ENCODE measurements around the gene FCGR2B. TPM values are rescaled to one million over a fixed set of nuclear protein-coding genes. Genes with fewer than 3 reads are reported as not detected.

FCGR2B gene
- polyA plus RNA-seq, 1 experiment, result not detected

- ChIA-PET CTCF (interaction anchor here (0.6 to 5.9 kb wide), 6 partner anchors 12 to 311 kb away, joined by 3 to 92 read pairs (median 4); partner anchors contain the start of genes DUSP12 and FCRLA), POLR2A (interaction anchor here (0.6 to 2.1 kb wide), 3 partner anchors 10 to 79 kb away, joined by 4 to 20 read pairs (median 5); partner anchors contain the start of gene DUSP12)
- peak; percentile 8; the same call in 1 of the 2 replicates for TF ChIP-seq CTCF (IDR thresholded peaks at IDR 0.05; ENCODE audit: low read depth, low read length)
- no peaks in the 10 kb centered on the region for H3K27me3 ChIP-seq (ENCODE audit: control insufficient read depth, insufficient read depth, low read length)
- no peaks in the 10 kb centered on the region for H3K9me3 ChIP-seq (ENCODE audit: control insufficient read depth, insufficient read depth, low read length)
- peak; percentile 69 for DNase-seq (ENCODE audit: low read depth, low spot score)
- peak overlapping the region; percentile 84 for H3K4me3 ChIP-seq (ENCODE audit: low read depth, low read length)
- H3K27ac ChIP-seq (ENCODE audit: low read depth, low read length), result peak overlapping the region; percentile 97
Measured at GRCh38 chr1:161726473-161727255, 63.7 kb downstream of the FCGR2B start.

- no peaks in the 10 kb centered on the region for H3K27me3 ChIP-seq (ENCODE audit: control insufficient read depth, insufficient read depth, low read length)
- peak; percentile 74 for DNase-seq (ENCODE audit: low read depth, low spot score)
- CTCF ChIA-PET, result interaction anchor here (1.0 to 5.9 kb wide), 5 partner anchors 12 to 310 kb away, joined by 3 to 92 read pairs (median 5); partner anchors contain the start of genes DUSP12 and FCRLA
- peak overlapping the region; percentile 84 for H3K4me3 ChIP-seq (ENCODE audit: low read depth, low read length)
- H3K9me3 ChIP-seq (ENCODE audit: control insufficient read depth, insufficient read depth, low read length), result no peaks in the 10 kb centered on the region
- POLR2A ChIA-PET, result interaction anchor here (2.1 kb wide), 1 partner anchor 22 kb away, joined by 20 read pairs; the partner anchor contains the start of gene DUSP12
- peak overlapping the region; percentile 97 for H3K27ac ChIP-seq (ENCODE audit: low read depth, low read length)
- no peak for TF ChIP-seq CTCF (IDR thresholded peaks at IDR 0.05; ENCODE audit: low read depth, low read length)
Measured at GRCh38 chr1:161727256-161727924, 64.4 kb downstream of the FCGR2B start.

Small RNA genes within 50 kb of the gene (small RNA-seq; reads per million reads assigned to genes)
- not detected for gene RF00019 (ENCODE audit: insufficient read length, low read depth)

Other genes starting within 250 kb of the FCGR2B start
- gene FCGR2A, start 157.7 kb upstream of the FCGR2B start, polyA plus RNA-seq (2011; rRNA removed), result 2.0 and 2.3 TPM in 2 replicates
- gene HSPA6, start 138.6 kb upstream of the FCGR2B start, polyA plus RNA-seq (2011; rRNA removed), result 0.27 and 0.63 TPM in 2 replicates
- not detected in 2 replicates for gene FCGR3A, start 113.3 kb upstream of the FCGR2B start, polyA plus RNA-seq (2011; rRNA removed)
- not detected in 2 replicates for gene FCGR3B, start 32.0 kb upstream of the FCGR2B start, polyA plus RNA-seq (2011; rRNA removed)
- 0.12 and 0.15 TPM in 2 replicates for gene FCRLA, start 44.1 kb downstream of the FCGR2B start, polyA plus RNA-seq (2011; rRNA removed)
- 0.48 TPM in 2 replicates for gene FCRLB, start 58.4 kb downstream of the FCGR2B start, polyA plus RNA-seq (2011; rRNA removed)
- 34.9 and 41.1 TPM in 2 replicates for gene DUSP12, start 86.6 kb downstream of the FCGR2B start, polyA plus RNA-seq (2011; rRNA removed)
- gene ATF6, start 103.2 kb downstream of the FCGR2B start, polyA plus RNA-seq (2011; rRNA removed), result 27.2 and 33.6 TPM in 2 replicates